Measurements from ENCODE around the gene HGFAC.

HGFAC gene

DNA sequence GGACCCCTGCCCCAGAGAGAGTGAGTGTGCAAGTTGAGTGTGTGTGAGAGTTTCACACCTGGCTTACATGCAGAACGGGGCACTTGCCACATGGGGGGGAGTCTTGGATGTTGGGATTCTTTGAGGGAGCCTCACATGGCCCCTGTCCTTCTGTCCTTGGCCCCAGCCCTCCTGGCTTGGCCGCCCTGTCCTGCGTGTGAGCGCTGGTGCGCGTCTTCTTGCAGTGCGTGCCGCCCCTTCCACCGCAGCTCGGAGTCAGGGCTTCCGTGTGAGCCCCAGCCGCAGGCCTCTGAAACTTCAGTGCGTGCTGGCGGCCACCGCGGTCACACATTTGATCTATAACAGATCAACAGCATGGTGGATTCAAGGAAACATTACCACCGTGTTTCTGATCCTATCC, 30.1 kb upstream of the HGFAC start:
- DNase-seq, result no peak

DNA sequence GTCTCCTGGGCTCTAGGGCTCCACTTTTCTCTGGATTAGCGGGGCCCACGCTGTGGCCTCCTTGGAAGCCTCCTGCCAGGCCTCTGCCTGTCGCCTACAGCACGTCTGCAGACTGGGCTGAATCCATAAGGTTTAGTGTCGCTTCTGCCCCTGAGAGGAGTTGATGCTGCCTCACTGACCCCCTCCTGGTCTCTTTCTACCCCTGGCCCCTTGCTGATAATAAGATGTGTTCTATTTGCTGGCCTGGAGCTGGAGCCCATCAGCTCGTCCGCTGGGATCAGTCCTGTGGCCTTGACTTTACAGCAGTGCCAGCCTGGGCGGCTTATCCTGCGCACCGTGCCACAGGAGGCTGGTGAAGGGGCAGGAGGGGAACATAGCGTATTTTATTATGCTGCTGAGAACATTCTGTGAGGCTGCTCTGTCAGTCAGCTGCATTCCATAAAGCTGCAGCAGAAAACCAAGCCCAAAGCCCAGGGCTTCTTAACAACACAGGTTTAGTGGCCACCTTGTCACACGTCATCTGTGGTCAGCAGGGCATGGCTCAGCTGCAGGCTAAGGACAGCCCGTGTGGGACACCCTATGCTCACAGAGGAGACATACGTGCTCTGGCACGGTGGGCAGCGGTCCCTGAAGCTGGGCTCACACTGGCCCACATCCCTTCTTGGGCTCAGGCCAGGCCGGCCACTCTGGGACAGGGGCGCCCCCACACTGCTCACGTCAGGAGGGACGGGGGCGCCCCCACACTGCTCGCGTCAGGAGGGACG, 29.3 kb upstream of the HGFAC start:
- no peak for DNase-seq

DNA sequence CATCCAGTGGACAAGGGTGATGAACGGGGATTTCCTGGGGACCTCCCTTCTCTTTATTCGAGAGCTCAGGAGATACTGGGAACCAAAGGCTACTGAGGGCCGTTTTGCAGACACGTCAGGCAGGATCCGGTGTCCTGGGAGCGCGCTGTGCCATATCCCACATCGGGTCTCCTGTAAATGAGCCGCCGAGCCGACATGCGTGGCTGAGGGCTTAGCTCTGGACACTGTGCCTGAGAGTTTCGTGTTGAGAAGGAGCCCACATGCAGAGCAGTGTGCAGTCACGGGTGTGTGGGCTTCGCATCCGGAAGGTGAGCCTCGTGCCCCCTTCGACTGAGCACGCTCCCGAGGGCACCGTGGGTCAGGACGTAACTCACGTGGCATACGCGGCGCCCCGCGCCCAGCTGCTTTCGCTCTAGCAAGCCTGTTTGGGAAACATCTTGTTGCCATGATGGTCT, 28.5 kb upstream of the HGFAC start:
- no peak for DNase-seq

DNA sequence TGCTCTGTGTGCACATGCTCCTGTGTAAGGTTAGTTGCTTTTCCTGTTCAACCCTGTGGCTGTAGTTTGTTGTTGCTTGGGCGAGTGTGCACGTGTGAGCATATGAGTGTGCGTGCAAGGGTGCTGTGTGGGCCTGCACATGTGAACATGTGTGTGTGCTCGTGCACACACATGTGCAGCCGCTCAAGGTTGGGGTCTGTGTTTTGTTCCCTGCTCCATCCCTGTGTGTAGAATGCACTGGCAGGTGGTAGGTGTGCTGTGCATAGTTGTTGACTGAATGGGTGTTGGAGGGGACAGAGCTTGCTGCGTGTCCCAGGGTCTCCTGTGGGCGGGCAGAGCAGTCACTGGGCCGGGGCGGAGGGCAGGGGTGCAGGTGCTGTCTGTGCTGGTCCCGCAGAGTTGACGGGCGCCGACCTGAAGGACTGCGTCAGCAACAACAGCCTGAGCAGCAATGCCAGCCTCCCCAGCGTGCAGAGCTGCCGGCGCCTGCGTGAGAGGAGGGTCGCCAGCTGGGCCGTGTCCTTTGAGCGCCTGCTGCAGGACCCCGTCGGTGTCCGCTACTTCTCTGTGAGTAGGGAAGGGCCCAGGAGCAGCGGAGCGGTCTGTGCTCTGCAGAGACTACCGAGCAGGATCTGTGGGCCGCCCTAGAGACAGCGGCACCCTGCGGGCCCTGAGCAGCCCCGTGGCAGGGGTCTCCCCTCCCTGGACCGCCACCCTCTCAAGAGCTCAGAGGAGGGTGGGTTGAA, 27.9 kb upstream of the HGFAC start:
- DNase-seq, result no peak

DNA sequence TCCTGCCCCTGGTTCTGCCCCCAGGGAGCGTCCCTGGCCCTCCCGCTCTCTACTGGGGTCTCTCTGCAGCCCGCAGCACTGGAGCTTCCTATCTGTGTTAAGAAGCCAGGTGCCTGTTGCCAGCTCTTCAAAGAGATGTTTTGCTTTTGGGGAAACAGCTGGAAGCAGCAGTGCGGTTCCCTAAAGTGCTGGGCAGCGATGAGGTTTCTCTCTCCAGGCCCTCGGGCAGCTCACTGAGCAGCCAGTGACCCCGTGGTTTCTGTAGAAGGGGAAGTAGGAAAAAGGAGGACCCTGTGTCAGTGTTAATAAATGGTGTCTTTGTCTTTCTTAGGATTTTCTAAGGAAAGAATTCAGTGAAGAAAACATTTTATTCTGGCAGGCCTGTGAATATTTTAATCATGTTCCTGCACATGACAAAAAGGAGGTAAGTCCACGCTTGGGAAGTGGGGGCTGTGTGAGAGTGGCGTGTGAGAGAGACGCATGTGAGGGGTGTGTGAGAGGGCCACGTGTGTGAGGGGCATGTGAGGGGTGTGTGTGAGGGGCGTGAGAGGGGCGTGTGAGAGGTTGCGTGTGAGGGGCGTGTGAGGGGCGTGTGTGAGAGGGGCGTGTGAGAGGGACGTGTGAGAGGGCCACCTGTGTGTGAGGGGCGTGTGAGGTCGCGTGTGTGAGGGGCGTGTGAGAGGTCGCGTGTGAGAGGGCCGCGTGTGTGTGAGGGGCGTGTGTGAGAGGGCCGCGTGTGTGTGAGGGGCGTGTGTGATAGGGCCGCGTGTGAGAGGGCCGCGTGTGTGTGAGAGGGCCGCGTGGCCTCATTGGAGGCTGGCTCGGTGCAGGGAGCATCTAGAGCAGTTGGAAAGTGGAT, 27.1 kb upstream of the HGFAC start:
- DNase-seq, result no peak

DNA sequence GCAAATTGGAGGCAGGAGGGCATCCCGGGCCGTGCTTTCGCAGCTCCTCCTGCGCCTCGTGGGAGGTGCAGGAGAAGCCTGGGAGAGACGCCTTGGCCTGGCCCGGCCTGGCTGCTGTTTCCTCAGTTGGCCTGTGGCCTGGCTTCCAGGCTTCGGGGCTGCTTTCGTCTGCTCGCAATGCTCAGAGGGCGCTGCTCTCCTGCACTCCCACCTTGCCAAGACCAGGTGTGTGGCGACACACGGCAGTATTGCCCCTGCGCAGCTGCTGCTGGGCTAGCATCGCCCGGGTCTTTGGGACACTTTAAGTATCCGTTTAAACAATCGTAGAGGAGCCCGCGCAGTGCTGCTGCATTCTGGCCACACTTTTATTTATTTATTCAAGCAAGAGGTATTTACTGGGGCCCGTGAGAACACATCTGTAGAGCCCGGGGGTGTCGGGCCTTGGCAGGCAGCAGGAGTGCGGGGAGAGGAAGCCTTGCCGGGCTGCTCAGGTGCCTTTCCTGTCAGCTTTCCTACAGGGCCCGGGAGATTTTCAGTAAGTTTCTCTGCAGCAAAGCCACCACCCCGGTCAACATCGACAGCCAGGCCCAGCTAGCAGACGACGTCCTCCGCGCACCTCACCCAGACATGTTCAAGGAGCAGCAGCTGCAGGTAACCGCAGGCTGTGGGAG, 26.2 kb upstream of the HGFAC start:
- no peak for DNase-seq

DNA sequence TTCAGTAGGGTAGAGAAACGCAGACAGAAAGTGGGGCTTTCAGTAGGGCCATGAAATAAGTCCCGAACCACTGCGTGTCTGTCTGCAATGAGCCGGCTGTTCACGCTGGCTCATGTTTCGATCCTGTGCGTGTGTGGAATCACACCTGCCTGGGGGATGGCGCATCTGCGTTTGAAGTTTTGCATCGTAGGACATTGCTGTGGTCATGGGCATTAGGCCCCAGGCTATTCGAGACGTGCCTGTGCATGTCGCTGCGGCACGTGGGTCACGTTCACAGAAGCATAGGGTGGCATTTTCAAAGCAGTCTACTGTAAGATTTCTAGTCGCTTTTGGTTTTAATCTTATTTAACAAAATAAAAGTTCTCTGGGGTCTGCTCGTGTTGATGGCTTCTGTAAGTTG, 25.5 kb upstream of the HGFAC start:
- DNase-seq, result no peak

DNA sequence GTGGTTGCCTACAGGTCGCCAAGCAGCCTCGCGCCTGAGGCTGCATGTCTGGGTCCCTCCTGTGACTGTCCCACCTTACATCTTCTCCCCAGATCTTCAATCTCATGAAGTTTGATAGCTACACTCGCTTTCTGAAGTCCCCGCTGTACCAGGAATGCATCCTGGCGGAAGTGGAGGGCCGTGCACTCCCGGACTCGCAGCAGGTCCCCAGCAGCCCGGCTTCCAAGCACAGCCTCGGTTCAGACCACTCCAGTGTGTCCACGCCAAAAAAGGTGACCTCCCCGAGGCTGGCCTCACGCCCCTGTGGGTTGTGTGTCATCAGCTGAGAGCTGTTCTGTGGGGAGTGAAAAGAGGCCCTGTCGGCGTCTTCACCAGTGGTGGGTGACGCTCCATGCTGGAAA, 24.9 kb upstream of the HGFAC start:
- no peak for DNase-seq

DNA sequence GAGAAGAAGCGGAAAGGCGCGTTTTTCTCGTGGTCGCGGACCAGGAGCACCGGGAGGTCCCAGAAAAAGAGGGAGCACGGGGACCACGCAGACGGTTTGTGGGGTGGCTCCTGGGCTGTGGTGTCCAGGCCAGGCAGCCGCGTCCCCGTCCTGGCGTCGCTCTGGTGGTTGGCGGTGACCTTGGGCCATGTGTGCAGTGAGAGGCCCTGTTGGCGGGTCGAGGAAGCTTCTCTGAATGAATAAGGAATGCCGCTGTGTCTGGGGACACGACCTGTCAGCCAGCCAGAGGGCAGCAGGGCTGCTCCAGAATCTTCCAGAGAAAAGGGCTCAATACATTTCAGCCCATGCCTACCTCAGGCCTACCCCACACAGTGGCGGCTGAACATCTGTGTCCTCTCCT, 24.3 kb upstream of the HGFAC start:
- DNase-seq, result no peak

DNA sequence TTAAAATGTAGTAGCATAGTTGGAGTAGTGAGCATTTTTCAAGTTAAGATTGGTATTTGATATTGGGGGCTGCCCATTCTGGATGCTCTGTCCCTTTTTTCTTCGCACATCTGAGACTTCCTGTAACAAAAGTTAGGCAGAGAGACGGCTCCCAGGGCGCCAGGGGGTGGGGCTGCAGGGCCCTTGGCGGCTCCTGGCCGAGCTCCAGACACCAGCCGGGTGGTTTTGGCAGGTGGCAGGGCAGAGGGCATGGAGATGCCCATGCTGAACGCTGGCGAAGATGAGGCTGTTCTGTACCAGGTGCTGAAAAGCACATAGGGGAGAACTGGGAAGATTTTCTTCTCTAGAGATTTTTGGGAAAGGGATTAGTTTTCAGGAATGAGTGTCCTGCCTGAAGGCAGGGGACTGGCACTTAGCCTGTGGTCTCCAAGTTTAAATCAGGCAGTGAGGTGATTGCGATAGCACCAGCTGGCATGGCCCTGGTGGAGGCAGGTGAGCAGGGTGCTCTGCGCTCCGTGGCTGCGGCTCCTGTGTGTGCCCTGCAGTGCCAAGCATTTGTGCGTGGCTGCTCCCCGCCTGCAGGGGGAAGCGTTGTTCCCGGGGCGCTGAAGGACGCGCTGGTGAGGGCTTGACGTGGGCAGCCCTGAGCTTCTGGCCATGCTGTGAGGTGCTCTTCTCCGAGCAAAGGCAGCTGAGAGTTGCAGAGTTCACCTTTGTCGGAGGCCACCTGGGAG, 23.6 kb upstream of the HGFAC start:
- no peak for DNase-seq

DNA sequence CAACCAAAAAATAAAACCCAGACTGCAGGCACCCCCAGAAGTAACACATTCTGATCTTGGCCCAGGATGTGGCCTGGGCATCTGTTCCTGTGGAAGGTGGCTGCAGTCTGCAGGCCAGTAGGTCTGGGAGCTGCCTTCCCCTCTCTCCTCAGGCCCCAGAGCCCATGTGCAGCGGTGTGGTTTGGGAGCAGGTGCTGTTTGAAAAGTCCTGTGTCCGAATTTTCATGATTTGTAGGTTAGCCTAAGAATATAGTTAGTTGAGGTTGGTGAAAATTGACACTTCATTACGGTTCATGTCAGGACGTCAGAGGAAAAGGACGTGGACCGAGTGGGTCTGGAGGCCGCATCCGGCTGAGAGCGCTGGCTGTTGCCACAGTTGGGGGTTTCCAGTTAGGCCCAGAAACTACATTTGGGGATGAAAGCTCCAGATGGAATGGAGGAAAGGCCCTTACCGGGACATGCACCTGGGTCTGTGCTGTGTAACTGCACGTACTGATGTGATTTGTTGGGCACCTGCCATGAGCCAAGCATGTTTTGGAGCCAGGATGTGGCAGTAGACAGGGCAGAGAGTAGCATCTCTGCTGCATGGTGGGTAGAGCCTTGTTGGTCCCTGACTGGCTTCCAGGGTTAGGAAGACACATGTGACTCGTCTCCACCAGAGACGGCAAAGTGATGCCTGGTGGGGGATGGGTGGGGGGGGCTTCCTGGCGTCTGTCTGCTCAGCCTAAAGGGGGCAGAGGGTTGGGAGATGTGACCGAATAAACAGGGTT, 21.7 kb upstream of the HGFAC start:
- no peak for DNase-seq

DNA sequence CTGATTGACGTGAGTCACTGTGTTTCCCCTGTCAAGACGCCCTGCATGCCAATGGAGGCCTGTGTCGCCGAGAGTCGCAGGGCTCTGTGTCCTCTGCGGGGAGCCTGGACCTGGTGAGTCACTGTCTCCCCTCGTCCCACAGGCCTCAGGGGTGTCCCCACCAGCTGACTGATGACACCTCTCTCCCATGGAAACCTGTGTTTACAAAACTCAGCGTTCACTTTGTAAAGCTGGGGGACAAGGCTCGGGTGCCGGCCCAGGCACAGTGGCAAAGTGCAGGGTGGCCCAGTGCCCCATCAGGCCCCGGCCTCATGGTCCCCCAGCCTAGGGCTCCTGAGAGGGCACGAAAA, 21.2 kb upstream of the HGFAC start:
- no peak for DNase-seq

DNA sequence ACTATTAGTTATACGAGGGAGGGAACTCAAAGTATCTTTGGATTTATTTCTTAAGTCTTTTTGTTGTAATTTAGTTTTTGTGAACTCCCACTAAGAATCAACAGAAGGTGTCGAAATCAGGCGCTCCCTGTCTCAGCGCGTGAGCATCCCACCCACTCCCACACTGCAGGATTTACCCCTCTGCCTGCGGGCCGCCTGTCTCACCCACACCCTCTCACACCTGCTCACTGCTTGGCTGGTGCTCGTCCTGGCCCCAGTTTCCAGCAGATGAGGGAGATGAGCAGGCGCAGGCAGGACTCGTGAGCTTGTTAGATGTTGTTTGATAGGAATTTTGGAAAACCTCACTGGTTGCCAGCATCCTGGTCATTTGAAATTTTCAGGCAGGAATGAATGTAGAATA, 20.8 kb upstream of the HGFAC start:
- DNase-seq, result no peak

DNA sequence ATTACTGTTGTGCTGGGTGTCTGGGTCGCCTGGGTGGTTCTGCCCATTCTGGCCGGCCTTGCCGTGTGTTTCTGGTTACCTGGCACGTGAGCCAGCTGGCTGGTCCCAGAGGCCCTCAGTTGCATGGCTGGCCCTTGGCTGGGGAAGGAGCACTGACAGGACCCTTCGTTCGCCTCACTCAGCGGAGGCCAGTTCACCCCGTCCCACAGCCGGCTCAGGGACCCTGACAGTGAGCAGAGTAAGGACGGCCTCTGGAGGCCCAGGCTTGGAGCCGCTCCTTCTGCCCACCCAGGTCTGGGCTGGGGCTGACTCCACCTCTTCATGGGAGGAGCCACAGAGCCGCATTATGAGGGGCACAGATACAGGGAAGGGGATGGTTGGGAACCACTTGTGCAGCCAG, 20.3 kb upstream of the HGFAC start:
- DNase-seq, result no peak

DNA sequence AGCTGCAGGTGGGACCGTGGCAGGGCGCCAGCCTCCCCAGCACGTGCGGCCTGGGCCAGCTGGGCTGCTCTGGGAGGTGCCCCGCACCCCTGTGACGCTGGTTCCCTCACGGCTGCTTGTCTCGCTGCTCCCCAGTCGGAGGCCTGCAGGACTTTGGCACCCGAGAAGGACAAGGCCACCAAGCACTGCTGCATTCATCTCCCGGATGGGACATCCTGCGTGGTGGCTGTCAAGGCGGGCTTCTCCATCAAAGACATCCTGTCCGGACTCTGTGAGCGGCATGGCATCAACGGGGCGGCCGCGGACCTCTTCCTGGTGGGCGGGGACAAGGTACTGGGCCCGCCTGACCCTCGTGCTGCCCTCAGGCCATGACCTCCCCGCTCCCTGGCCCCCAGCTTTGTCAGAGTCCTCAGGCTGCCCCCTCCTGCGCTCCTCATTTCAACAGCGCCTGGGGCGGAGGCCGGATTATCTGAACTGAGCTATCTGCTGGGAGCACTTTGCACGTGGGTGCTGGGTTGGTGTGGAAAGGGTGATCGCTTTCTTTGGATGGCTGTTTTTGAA, 19.4 kb upstream of the HGFAC start:
- DNase-seq, result no peak

DNA sequence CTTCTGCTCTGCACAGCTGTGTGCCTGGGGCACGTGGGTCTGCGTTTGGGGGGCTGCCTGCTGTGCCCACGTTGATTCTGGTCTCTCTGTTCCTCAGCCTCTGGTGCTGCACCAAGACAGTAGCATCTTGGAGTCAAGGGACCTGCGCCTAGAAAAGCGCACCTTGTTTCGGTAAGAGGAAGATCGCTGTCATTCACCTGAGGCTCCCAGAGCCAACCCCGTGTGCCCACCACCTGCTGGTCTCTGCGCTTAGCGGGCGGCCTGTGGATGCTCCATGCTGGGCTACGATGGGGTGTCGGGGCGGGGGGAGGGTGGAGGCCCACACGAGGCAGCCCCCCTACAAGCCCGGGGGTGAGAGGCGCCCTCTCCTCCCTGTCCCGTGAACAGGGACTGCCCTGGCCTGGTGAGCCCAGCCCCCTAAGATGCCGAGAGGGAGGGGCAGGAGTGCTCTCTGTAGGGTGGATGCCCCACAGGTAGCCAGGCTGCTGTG, 18.9 kb upstream of the HGFAC start:
- no peak for DNase-seq

DNA sequence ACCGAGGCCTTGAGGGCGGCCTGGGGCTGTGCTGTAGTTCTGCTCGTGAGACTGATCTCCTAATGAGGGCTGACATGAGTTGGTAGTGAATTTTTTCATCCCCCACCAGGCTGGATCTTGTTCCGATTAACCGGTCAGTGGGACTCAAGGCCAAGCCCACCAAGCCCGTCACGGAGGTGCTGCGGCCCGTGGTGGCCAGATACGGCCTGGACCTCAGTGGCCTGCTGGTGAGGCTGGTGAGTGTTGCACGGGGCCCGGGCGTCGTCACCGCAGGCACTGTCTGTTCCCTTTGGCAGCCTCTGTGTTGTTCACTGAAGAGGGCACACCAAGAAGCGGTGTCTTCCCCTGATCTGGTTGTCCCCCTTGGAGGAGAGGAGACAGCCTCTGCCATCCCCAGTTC, 18.4 kb upstream of the HGFAC start:
- no peak for DNase-seq

DNA sequence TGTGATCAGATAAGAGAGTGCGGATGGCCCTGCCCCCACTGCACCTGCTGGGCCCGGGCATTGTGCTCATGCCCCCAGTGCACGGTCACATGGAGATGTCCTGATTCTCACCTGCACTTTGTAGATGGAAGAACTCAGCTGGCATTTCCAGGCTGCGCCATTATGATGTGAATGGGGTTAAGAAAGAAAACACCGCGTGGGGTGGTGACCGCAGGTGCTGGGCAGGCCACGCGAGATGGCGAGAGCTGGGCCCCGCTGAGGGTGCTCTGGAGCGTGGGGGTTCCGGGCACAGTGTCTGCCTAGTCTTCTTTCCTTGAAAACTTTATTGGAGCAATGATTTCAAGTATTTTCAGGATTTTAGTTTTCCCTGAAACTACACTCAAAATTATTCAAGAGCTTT, 17.8 kb upstream of the HGFAC start:
- DNase-seq, result peak; percentile 29

DNA sequence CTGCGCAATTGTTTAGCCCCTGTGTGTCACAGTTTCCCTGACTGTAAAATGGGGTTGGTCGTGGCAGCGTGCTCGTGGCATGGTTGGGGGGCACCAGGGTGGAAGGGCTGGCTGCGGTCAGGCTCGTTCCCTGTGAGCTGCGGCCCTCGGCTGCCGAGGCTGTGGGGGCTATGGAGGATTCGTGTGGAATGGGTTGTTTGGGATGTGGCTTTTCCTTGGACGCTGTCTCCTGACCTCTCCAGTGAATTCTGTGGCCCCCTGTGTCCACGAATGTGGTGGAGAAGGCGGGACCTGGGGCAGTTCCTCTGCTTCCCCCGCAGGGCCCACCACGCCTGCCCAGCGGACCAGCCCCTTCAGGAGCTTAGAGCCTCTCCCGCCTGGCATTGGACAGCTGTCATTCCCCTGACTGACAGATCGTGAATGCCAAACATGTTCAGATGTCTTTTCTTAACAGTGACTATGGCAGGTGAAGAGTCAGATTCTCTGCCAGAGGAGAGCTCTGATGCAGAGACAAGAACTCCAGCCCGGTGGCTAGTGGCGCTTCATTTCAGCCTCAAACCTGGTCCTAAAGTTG, 17.2 kb upstream of the HGFAC start:
- DNase-seq, result no peak

DNA sequence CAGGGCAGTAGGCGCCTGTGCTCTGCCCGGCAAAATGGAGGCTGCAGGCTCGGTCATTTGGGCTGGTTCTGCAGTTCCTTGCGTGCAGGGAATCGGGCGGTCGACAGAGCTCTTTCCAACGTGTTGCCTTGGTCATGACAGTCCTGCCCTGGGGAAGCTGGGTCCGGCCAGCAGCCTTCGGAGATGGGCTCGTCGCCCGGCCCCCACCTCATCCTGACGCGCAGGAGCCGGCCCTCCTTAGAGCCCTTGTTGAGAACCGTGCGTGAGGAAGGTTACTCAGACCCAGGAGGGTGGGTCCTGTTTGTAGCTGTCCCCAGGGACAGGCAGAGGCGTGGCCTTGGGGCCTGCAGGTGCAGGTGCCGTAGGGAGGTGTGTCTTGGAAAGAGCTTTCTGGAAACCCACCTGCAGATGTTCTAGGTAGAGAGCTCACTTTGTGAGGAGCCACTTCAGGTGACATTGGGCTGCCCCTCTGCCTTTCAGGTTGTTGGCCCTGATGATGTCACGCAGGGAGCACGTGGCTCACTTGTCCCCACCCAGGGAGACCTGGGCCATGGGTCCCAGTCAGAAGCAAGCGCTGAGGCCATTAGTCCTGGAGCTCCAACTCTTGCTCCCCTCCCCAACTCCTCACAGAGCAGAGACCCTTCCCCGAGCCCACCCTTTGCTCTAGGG, 15.2 kb upstream of the HGFAC start:
- DNase-seq, result peak; percentile 78

Data from NCI-H187 treated with DMSO at 0.1 percent for 48 hours (cell line).